Endothelial cell of hepatic sinusoid (primary cell): Measurements from ENCODE around the gene FFAR3.
"Not testable (repeated sequence)": the region's sequence is repeated elsewhere in the genome, so short reads cannot be mapped to it uniquely, and the experiment has no call there.

Source experiments
- in situ Hi-C: cut with HindIII; loops from 2 replicates; pipeline ENCODE4 v1.10.0; 2017; ENCODE audit warnings: low sequenced_read_pairs

Gene FFAR3

GRCh38 chr19:35370722-35371121 lies 12.5 kb downstream of the FFAR3 start, which contains the start of gene GPR42:
Gene GPR42, plus strand, starts transcription at chr19:35371068. Its CDS starts 292 bp downstream, at chr19:35371360.
- in situ Hi-C loops: no loop called here

- in situ Hi-C loops: no loop called here
These were observed 15.2 kb downstream of the FFAR3 start for GRCh38 chr19:35373492-35373891.

GRCh38 chr19:35374031-35374430 lies 15.8 kb downstream of the FFAR3 start:
- in situ Hi-C loops: not testable (repeated sequence)

GRCh38 chr19:35375505-35376307 lies 17.4 kb downstream of the FFAR3 start:
- in situ Hi-C loops: no loop called here

- in situ Hi-C loops: no loop called here
These were observed 19.4 kb downstream of the FFAR3 start for GRCh38 chr19:35377656-35378055.

DNA sequence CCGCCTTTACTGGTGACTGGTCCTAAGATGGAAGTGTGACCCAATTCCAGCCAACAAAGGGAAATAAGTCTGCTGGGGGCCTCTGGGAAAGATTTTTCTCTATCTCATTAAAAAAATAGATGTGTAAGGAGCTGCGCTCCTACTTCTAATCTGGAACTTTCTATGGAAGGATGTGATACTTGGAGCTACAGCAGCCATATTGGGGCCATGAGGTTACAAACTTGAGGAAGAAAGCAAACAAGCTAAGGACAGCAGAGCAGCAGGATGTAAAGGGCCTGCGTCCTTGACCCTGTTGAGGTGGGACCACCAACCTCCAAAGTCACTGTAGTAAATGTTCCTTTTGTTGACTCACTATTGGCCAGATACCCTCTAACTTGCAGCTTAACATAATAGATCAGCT lies 20.1 kb downstream of the FFAR3 start:
- in situ Hi-C loops: no loop called here

- in situ Hi-C loops: not testable (repeated sequence)
These were observed 21.3 kb downstream of the FFAR3 start for GRCh38 chr19:35379545-35379944.

GRCh38 chr19:35379992-35380391 lies 21.7 kb downstream of the FFAR3 start:
- in situ Hi-C loops: no loop called here

DNA sequence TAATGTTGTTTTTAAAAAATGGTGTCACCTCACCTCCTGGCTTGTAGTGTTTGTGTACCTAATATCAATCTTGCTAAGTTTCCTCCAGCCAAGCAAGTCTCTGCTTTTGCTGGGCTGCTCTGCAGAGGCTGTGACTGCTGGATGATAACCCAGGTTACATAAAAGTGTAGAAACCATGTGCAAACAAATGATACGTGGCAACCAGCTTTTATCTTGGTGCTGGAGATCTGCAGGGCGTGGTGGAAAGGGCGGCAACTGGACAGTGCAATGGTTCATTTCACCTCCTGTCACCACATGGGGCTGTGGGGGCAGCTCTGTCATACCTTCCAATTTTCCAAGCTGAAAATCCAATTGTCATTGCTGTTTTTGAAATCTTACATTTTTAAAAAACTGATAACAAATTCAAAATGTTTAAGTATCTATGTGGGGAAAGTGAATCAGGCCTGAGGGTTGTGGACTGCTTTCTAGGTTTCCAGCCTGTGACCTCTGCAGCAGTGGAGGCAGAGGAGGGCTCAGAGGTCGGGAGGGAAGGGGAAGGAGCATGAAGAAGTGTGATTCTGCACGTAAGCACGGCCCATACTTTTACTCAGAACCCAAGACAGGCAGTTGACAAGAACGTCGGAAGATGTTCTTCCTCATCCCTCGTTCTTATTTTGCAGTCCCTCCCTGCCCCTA lies 22.3 kb downstream of the FFAR3 start:
- in situ Hi-C loops: no loop called here

DNA sequence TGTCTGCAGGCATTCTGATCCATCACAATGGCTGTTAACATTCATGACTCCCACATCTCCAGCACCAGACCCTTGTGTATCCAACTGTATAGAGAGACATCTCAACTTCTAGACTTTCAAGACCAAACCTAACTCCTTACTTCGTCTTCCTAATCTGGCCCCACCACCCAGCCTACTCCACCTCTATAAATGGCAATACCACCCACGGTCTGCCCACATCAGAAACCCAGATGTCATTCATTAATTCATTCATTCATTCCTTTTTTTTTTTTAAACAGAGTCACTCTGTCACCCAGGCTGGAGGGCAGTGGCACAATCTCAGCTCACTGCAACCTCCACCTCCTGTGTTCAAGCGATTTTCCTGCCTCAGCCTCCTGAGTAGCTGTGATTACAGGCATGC lies 23.1 kb downstream of the FFAR3 start:
- in situ Hi-C loops: no loop called here

DNA sequence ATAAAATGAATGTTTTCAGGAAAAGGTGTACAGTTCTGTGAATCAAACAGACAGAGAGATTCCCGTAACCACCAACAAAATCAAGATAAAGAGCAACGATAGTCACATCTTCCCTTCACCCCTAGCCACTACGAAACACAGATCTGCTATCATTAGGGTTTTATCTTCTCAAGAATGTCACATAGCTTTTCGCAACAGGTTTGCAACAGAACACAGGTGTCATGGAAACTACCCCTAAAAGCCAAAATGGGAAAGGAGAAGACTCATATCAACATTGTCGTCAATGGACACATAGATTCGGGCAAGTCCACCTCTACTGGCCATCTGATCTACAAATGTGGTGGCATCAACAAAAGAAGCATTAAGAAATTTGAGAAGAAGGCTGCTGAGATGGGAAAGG lies 23.7 kb downstream of the FFAR3 start:
- in situ Hi-C loops: no loop called here

DNA sequence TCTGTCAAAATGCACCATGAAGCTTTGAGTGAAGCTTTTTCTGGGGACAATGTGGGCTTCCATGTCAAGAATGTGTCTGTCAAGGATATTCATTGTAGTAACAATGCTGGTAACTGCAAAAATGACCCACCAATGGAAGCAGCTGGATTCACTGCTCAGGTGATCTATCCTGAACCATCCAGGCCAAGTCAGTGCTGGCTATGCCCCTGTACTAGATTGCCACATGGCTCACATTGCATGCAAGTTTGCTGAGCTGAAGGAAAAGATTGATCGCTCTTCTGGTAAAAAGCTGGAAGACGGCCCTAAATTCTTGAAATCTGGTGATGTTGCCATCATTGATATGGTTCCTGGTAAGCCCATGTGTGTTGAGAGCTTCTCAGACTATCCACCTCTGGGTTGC lies 25.3 kb downstream of the FFAR3 start:
- in situ Hi-C loops: no loop called here

DNA sequence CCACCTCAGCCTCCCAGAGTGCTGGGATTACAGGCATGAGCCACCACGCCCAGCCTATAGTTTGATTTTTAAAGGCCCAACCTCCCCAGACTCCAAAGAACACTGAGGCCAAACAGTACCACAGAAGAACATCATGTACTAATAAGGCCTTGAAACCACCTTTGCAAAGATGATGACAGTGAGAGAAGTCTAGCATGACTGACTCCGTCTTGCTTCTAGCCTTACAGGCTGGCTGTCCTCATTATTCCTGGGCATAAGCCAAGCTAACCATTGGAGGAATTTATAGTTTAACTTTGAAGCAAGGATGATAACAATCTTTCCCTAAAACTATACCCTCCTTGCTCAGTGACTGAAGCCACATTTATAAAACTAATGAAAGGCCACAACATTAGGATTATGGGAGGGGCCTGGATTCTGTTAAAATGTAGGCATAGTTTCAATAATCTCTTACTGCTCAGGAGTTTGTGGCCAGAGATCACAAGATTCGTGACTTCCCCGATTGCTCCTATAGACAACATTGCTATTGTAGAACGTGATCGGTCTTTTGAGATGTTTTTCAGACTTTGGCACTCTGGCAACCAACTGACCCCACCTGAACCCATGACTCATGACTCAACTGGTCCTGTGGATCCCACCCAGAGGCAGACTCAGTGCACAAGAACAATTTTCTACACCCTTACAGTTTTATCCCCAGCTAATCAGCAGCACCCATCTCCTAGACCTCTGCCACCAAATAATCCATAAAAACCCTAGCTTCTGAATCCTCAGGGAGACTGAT lies 30.2 kb downstream of the FFAR3 start:
- in situ Hi-C loops: no loop called here

DNA sequence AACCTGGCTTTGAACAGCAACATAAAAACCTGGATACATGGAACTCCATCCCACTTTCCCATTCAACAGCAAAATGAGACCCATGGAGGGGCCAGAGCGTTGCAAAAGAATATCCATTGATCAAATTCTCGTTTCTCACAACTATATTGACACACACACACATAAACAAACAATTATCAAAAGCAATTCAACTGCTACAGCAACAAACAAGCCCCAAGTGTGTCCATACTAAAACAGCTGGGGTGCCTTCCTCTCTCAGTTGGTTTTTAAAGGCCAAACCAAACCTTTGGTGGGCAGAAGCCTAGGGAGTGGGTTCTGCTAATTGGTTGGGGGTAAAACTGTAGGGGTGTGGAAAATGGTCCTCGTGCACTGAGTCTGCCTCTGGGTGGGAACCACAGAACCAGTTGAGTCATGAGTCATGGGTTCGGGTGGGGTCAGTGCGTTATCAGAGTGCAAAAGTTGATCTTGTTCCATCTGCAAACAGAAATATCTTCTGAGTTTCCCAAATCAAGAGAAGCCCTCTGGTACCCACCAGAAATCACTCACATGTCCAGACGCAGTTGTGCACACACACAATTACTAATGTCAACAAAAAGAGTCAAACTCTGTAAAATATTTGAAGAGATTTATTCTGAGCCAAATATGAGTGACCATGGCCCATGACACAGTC lies 31.1 kb downstream of the FFAR3 start:
- in situ Hi-C loops: no loop called here

- in situ Hi-C loops: loop anchor here (5.0 kb wide), 1 partner anchor 41 kb away; no protein-coding TSS in a partner anchor
These were observed 34.8 kb downstream of the FFAR3 start for GRCh38 chr19:35392742-35393715.

- in situ Hi-C loops: no loop called here
These were observed 37.3 kb downstream of the FFAR3 start for GRCh38 chr19:35395382-35396199.

- in situ Hi-C loops: no loop called here
These were observed 38.1 kb downstream of the FFAR3 start for GRCh38 chr19:35396240-35396885.

DNA sequence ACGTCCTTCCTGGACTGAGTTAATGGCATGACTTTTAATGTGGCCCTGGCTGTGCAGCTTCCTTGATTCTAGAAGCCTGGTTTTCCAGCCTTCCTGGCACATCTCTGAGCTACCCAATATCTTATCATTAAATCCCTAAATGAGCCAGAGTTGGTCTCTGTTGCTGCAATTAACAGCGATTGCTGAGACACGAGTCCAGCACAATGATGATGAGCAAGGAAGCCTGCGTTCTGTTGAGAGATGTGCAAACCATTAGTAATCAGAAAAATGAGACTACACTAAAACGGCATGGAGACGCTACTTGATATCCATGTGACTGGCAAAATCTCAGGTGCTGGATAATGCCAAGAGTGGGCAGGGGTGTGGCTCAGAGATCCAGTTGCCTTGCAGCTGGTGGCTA lies 38.8 kb downstream of the FFAR3 start:
- in situ Hi-C loops: no loop called here
